ES-I3 (cell line): Measurements from ENCODE around the gene ZNF184.

Experiments used
- H3K36me3 ChIP-seq: 2 replicates; pipeline ENCODE4 v1.6.1; 2013; ENCODE audit warnings: mild to moderate bottlenecking, low read length, control low read depth, moderate library complexity; ENCODE audit not compliant: insufficient read depth
- H3K4me1 ChIP-seq: 2 replicates; pipeline ENCODE4 v1.6.1; 2013; ENCODE audit warnings: mild to moderate bottlenecking, control low read depth, low read length; ENCODE audit not compliant: insufficient read depth
- H3K9ac ChIP-seq: 2 replicates; pipeline ENCODE4 v1.6.1; 2013; ENCODE audit warnings: low read depth, mild to moderate bottlenecking, low read length, moderate library complexity
- H3K9me3 ChIP-seq: 2 replicates; pipeline ENCODE4 v1.6.1; 2013; ENCODE audit warnings: mild to moderate bottlenecking, low read length, moderate library complexity; ENCODE audit not compliant: control insufficient read depth, insufficient read depth

Gene ZNF184

GRCh38 chr6:27500177-27500576 lies 27.3 kb upstream of the ZNF184 start:
- no peaks in the 10 kb centered on the region for H3K36me3 ChIP-seq
- peak overlapping the region; percentile 9; the same call in 1 of the 2 replicates for H3K9ac ChIP-seq
- H3K4me1 ChIP-seq, result no peaks in the 10 kb centered on the region
- no peaks in the 10 kb centered on the region for H3K9me3 ChIP-seq

GRCh38 chr6:27495386-27496135 lies 22.7 kb upstream of the ZNF184 start:
- Histone ChIP-seq H3K9ac (peak overlapping the region; percentile 68; the same call in 1 of the 2 replicates), H3K36me3 (no peaks in the 10 kb centered on the region), H3K9me3 (no peaks in the 10 kb centered on the region), H3K4me1 (no peaks in the 10 kb centered on the region)

GRCh38 chr6:27494987-27495385 lies 22.1 kb upstream of the ZNF184 start:
- Histone ChIP-seq H3K9me3 (no peaks in the 10 kb centered on the region), H3K36me3 (no peaks in the 10 kb centered on the region), H3K4me1 (no peaks in the 10 kb centered on the region), H3K9ac (peak overlapping the region; percentile 68; the same call in 1 of the 2 replicates)

- H3K9ac ChIP-seq, result no peak overlapping the region
- H3K36me3 ChIP-seq, result no peaks in the 10 kb centered on the region
- no peaks in the 10 kb centered on the region for H3K4me1 ChIP-seq
- H3K9me3 ChIP-seq, result no peaks in the 10 kb centered on the region
These were observed 21.2 kb upstream of the ZNF184 start for GRCh38 chr6:27494103-27494502.

GRCh38 chr6:27492631-27493190 lies 19.8 kb upstream of the ZNF184 start:
- H3K9ac ChIP-seq, result no peak overlapping the region
- H3K9me3 ChIP-seq, result no peaks in the 10 kb centered on the region
- no peaks in the 10 kb centered on the region for H3K4me1 ChIP-seq
- no peaks in the 10 kb centered on the region for H3K36me3 ChIP-seq

GRCh38 chr6:27479319-27480182 lies 6.6 kb upstream of the ZNF184 start:
- Histone ChIP-seq H3K4me1 (peaks cover 4% of the 10 kb centered on the region; the same call in 1 of the 2 replicates), H3K9ac (peak overlapping the region; percentile 74), H3K9me3 (no peaks in the 10 kb centered on the region), H3K36me3 (no peaks in the 10 kb centered on the region)

- no peaks in the 10 kb centered on the region for H3K9me3 ChIP-seq
- H3K9ac ChIP-seq, result peak overlapping the region; percentile 74
- H3K36me3 ChIP-seq, result no peaks in the 10 kb centered on the region
- peaks cover 4% of the 10 kb centered on the region; the same call in 1 of the 2 replicates for H3K4me1 ChIP-seq
These were observed 5.9 kb upstream of the ZNF184 start for GRCh38 chr6:27478706-27479318.

- Histone ChIP-seq H3K36me3 (no peaks in the 10 kb centered on the region), H3K9ac (peak overlapping the region; percentile 74; the same call in 1 of the 2 replicates), H3K4me1 (peaks cover 4% of the 10 kb centered on the region; the same call in 1 of the 2 replicates), H3K9me3 (no peaks in the 10 kb centered on the region)
These were observed 5.3 kb upstream of the ZNF184 start for GRCh38 chr6:27478141-27478705.

GRCh38 chr6:27477318-27478013 lies 4.6 kb upstream of the ZNF184 start:
- peaks cover 4% of the 10 kb centered on the region; the same call in 1 of the 2 replicates for H3K4me1 ChIP-seq
- no peaks in the 10 kb centered on the region for H3K9me3 ChIP-seq
- H3K9ac ChIP-seq, result peak overlapping the region; percentile 74; the same call in 1 of the 2 replicates
- no peaks in the 10 kb centered on the region for H3K36me3 ChIP-seq

GRCh38 chr6:27476090-27476489 lies 3.2 kb upstream of the ZNF184 start:
- peaks cover 9% of the 10 kb centered on the region; the same call in 1 of the 2 replicates for H3K4me1 ChIP-seq
- no peak overlapping the region for H3K9ac ChIP-seq
- H3K9me3 ChIP-seq, result no peaks in the 10 kb centered on the region
- H3K36me3 ChIP-seq, result no peaks in the 10 kb centered on the region

- no peaks in the 10 kb centered on the region for H3K36me3 ChIP-seq
- H3K9ac ChIP-seq, result no peak overlapping the region
- H3K4me1 ChIP-seq, result peaks cover 11% of the 10 kb centered on the region; the same call in 1 of the 2 replicates
- H3K9me3 ChIP-seq, result no peaks in the 10 kb centered on the region
These were observed 1.8 kb upstream of the ZNF184 start for GRCh38 chr6:27474672-27475071.

GRCh38 chr6:27474172-27474465 lies 1.2 kb upstream of the ZNF184 start:
- Histone ChIP-seq H3K9ac (peak overlapping the region; percentile 86; the same call in 1 of the 2 replicates), H3K9me3 (no peaks in the 10 kb centered on the region), H3K4me1 (peaks cover 11% of the 10 kb centered on the region; the same call in 1 of the 2 replicates), H3K36me3 (no peaks in the 10 kb centered on the region)

GRCh38 chr6:27472182-27472616 lies 706 bp downstream of the ZNF184 start:
- H3K9ac ChIP-seq, result peak overlapping the region; percentile 86
- no peaks in the 10 kb centered on the region for H3K36me3 ChIP-seq
- peaks cover 10% of the 10 kb centered on the region; the same call in 1 of the 2 replicates for H3K4me1 ChIP-seq
- H3K9me3 ChIP-seq, result no peaks in the 10 kb centered on the region
